Loucy (cell line): ENCODE measurements around the gene DCP1B.

Experiments
- H2AFZ ChIP-seq: fragments of 200-600 bp; sonication (generic); 2 replicates; pipeline ENCODE4 v1.6.0; 2016; ENCODE audit warnings: antibody characterized with exemption, mild to moderate bottlenecking, low read length, moderate library complexity
- H3F3A ChIP-seq: fragments of 200-600 bp; 2 replicates; pipeline ENCODE4 v1.6.0; 2016; ENCODE audit warnings: antibody characterized with exemption, low read depth, mild to moderate bottlenecking
- H3K27me3 ChIP-seq: fragments of 200-600 bp; sonication (generic); 2 replicates; pipeline ENCODE4 v1.6.1; 2014; ENCODE audit warnings: low read length, mild to moderate bottlenecking; ENCODE audit not compliant: insufficient read depth, poor library complexity, severe bottlenecking
- H3K36me3 ChIP-seq: fragments of 200-600 bp; sonication (generic); 2 replicates; pipeline ENCODE4 v1.6.1; 2016; ENCODE audit warnings: low read length; ENCODE audit not compliant: insufficient read depth
- H3K4me1 ChIP-seq: fragments of 200-600 bp; sonication (generic); 2 replicates; pipeline ENCODE4 v1.5.1; 2014; ENCODE audit warnings: low read length, mild to moderate bottlenecking; ENCODE audit not compliant: insufficient read depth, poor library complexity, severe bottlenecking
- H3K4me2 ChIP-seq: fragments of 200-600 bp; sonication (generic); 2 replicates; pipeline ENCODE4 v1.6.0; 2014; ENCODE audit warnings: antibody characterized with exemption, low read length, low read depth, mild to moderate bottlenecking; ENCODE audit not compliant: poor library complexity, severe bottlenecking
- H3K4me3 ChIP-seq: fragments of 200-600 bp; sonication (generic); 2 replicates; pipeline ENCODE4 v1.5.1; 2014; ENCODE audit warnings: low read length, mild to moderate bottlenecking, mixed read lengths; ENCODE audit not compliant: poor library complexity, severe bottlenecking
- H3K79me2 ChIP-seq: fragments of 200-600 bp; sonication (generic); 2 replicates; pipeline ENCODE4 v1.6.1; 2014; ENCODE audit warnings: low read length; ENCODE audit not compliant: insufficient read depth
- H3K9ac ChIP-seq: fragments of 200-600 bp; sonication (generic); 2 replicates; pipeline ENCODE4 v1.6.0; 2014; ENCODE audit warnings: mild to moderate bottlenecking, low read depth, low read length, moderate library complexity; ENCODE audit not compliant: poor library complexity, severe bottlenecking
- H3K9me2 ChIP-seq: fragments of 200-600 bp; sonication (generic); replicated peaks from 2 replicates; pipeline ENCODE4 v1.6.1; 2016; ENCODE audit warnings: low read depth, low read length, mixed read lengths
- H3K9me3 ChIP-seq: fragments of 200-600 bp; sonication (generic); 2 replicates; pipeline ENCODE4 v1.6.1; 2014; ENCODE audit warnings: mild to moderate bottlenecking, antibody characterized with exemption, low read length, low read depth; ENCODE audit not compliant: insufficient read depth
- H4K20me1 ChIP-seq: fragments of 200-600 bp; sonication (generic); 2 replicates; pipeline ENCODE4 v1.6.0; 2014; ENCODE audit warnings: antibody characterized with exemption, low read length, mild to moderate bottlenecking; ENCODE audit not compliant: insufficient read depth, poor library complexity, severe bottlenecking
- CTCF ChIP-seq: fragments of 200-600 bp; sonication (generic); conservative IDR thresholded peaks from 2 replicates; pipeline ENCODE4 v1.5.1; 2014; ENCODE audit warnings: mild to moderate bottlenecking, antibody characterized with exemption, low read length
- EZH2phosphoT487 ChIP-seq: fragments of 200-600 bp; IDR thresholded peaks from 2 replicates; pipeline ENCODE4 v1.6.1; 2018; ENCODE audit warnings: antibody characterized with exemption, mild to moderate bottlenecking, moderate library complexity, borderline replicate concordance

DCP1B gene

GRCh38 chr12:1918081-1918883, 86.0 kb downstream of the DCP1B start, which contains the start of gene CACNA2D4:
Gene CACNA2D4 (minus strand): TSS chr12:1918652. CDS start chr12:1918473, 179 bp downstream.
- no peaks in the 10 kb centered on the region for H3K9me2 ChIP-seq
- H4K20me1 ChIP-seq = no peaks in the 10 kb centered on the region
- H2AFZ ChIP-seq = no peak within 1 kb of the TSS
- H3K9ac ChIP-seq = peak within 1 kb of the TSS; percentile 30
- H3F3A ChIP-seq = no peaks in the 10 kb centered on the region
- no peak for TF ChIP-seq EZH2phosphoT487
- no peak for TF ChIP-seq CTCF
- peaks cover 66% of the 10 kb centered on the region for H3K4me1 ChIP-seq
- no peaks in the 10 kb centered on the region for H3K36me3 ChIP-seq
- H3K9me3 ChIP-seq = no peaks in the 10 kb centered on the region
- H3K27me3 ChIP-seq = no peaks in the 10 kb centered on the region
- H3K79me2 ChIP-seq = no peaks in the 10 kb centered on the region
- H3K4me3 ChIP-seq = no peak within 1 kb of the TSS
- H3K4me2 ChIP-seq = no peak within 1 kb of the TSS

- H3K9me2 ChIP-seq = no peaks in the 10 kb centered on the region
- peaks cover 60% of the 10 kb centered on the region for H3K4me1 ChIP-seq
- no peak overlapping the region for H3K4me3 ChIP-seq
- peak overlapping the region; percentile 72 for H3K9ac ChIP-seq
- no peak for TF ChIP-seq CTCF
- TF ChIP-seq EZH2phosphoT487 = no peak
- H2AFZ ChIP-seq = no peak overlapping the region
- H3K4me2 ChIP-seq = peak overlapping the region; percentile 72
- H4K20me1 ChIP-seq = no peaks in the 10 kb centered on the region
- H3F3A ChIP-seq = no peaks in the 10 kb centered on the region
- H3K9me3 ChIP-seq = no peaks in the 10 kb centered on the region
- H3K79me2 ChIP-seq = no peaks in the 10 kb centered on the region
- no peaks in the 10 kb centered on the region for H3K27me3 ChIP-seq
- no peaks in the 10 kb centered on the region for H3K36me3 ChIP-seq
Observed at GRCh38 chr12:1917172-1918070, 86.8 kb downstream of the DCP1B start.

DNA sequence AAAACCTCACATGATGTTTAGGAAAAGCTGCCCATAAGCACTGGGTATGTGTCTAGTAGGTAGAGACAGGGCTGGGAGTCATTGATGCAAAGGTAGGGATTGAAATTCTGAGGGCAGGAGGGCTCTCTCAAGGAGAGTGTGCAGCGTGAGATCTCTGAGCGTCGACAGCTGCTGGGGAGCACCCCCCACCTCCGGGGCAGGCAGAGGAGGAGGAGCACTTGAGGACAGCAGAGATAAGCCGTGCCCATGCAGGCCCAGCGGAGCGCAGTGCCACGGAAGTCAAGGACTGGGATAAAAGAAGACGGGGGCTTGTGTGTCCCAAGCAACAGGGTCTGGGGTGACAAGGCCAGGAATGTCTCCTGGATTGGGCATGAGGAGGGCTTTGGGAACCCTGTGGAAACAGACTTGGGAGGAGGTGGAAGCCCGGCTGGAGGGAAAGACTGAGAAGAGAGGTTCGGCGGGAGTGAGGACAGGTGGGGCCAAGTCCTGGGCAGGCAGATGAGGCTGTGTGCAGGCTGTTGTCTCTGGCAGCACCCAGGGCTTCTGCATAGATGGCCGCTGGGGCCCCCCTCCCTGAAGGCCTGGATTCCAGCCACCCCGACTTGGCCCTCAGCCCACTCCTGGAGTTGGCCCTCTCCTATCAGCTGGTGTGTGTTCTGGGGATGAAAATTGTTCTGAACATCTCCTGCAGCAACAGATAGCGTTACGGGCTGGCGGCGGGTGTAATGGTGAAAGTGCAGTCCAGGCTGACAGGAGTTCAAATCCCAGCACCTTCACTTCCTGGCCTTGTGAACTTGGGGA, 87.7 kb downstream of the DCP1B start:
- no peaks in the 10 kb centered on the region for H3K36me3 ChIP-seq
- H3K4me2 ChIP-seq = peak overlapping the region; percentile 72
- H3K4me1 ChIP-seq = peaks cover 60% of the 10 kb centered on the region
- H2AFZ ChIP-seq = peak overlapping the region; percentile 49; the same call in 1 of the 2 replicates
- peak overlapping the region; percentile 53 for H3K4me3 ChIP-seq
- no peak for TF ChIP-seq CTCF
- TF ChIP-seq EZH2phosphoT487 = no peak
- H3K9ac ChIP-seq = peak overlapping the region; percentile 72
- H4K20me1 ChIP-seq = no peaks in the 10 kb centered on the region
- H3F3A ChIP-seq = no peaks in the 10 kb centered on the region
- H3K79me2 ChIP-seq = no peaks in the 10 kb centered on the region
- no peaks in the 10 kb centered on the region for H3K9me2 ChIP-seq
- H3K9me3 ChIP-seq = no peaks in the 10 kb centered on the region
- H3K27me3 ChIP-seq = no peaks in the 10 kb centered on the region
